Sigmoid colon (tissue), 7 donors: Measurements from ENCODE around the gene ZNF142. TPM values are rescaled to one million over a fixed set of nuclear protein-coding genes. Genes with fewer than 3 reads are reported as not detected.
A peak's percentile ranks its signal among the peaks of the same experiment; 100 is the strongest.

ENCODE experiments used
- DNase-seq: peaks from one replicate; pipeline ENCODE4 v3.0.0-alpha.2; 2019
- H3K27ac ChIP-seq, 4 donors: fragments of 200-600 bp; sonication (generic); one replicate each; pipeline ENCODE4 v1.5.1; 2016 to 2019; ENCODE audit warnings: mild to moderate bottlenecking in 1 of 4
- H3K27me3 ChIP-seq, 3 donors: fragments of 200-600 bp; sonication (generic); one replicate each; pipeline ENCODE4 v1.5.1; 2019; ENCODE audit warnings: mild to moderate bottlenecking in 1 of 3
- H3K36me3 ChIP-seq, 4 donors: fragments of 200-600 bp; sonication (generic); one replicate each; pipeline ENCODE4 v1.5.1; 2016 to 2019
- H3K4me1 ChIP-seq, 4 donors: fragments of 200-600 bp; sonication (generic); one replicate each; pipeline ENCODE4 v1.5.1; 2017 to 2019
- H3K4me3 ChIP-seq, 4 donors: fragments of 200-600 bp; sonication (generic); one replicate each; pipeline ENCODE4 v1.5.1; 2017 to 2019; ENCODE audit warnings: mild to moderate bottlenecking in 2 of 4, moderate library complexity in 1 of 4
- H3K9me3 ChIP-seq, 4 donors: fragments of 200-600 bp in 3 of 4; sonication (generic) in 3 of 4; one replicate each; pipeline versions ENCODE4 v1.5.1 to v1.6.1; 2013 to 2019
- CTCF ChIP-seq, 4 experiments: fragments of 450-650 bp in 3 of 4; fragments of 200-600 bp in 1 of 4; IDR thresholded peaks; one replicate each; pipeline ENCODE4 v1.5.1; 2016 to 2019; ENCODE audit warnings: antibody characterized with exemption in 4 of 4, mild to moderate bottlenecking in 3 of 4, moderate library complexity in 2 of 4
- EP300 ChIP-seq, 4 donors: sonication (generic); formaldehyde crosslinking; IDR thresholded peaks; one replicate each; pipeline ENCODE4 v1.6.1; 2017; ENCODE audit warnings: antibody characterized with exemption in 4 of 4
- POLR2A ChIP-seq, 2 donors: fragments of 450-650 bp; IDR thresholded peaks; one replicate each; pipeline ENCODE4 v1.6.1; 2016; ENCODE audit warnings: antibody characterized with exemption in 2 of 2, mild to moderate bottlenecking in 2 of 2, moderate library complexity in 2 of 2
- POLR2AphosphoS5 ChIP-seq, 4 donors: sonication (generic); formaldehyde crosslinking; IDR thresholded peaks; one replicate each; pipeline ENCODE4 v1.6.1; 2017; ENCODE audit warnings: antibody characterized with exemption in 4 of 4
- WGBS, 2 donors: extraction: QIAGEN DNeasy Blood & Tissue Kit; methylation state at CpG; one replicate each; pipeline ENCODE4 v1.1.7; 2013; 5-methylcytosine and 5-hydroxymethylcytosine counted together
- intact Hi-C: fragments of 100-400 bp; cut with DNase I; formaldehyde crosslinking; loops from one replicate; pipeline ENCODE4 v1.15.1; 2023
- polyA plus RNA-seq, 3 donors: library from polyadenylated mRNA; stranded (reverse); fragments of 200-250 nt; gene quantifications; one replicate each; pipeline ENCODE4 v1.2.3, GENCODE V29; 2013
- total RNA-seq, 4 donors: library from RNA; depleted of rRNA; stranded (reverse); fragments of >200 nt; gene quantifications; one replicate each; pipeline ENCODE4 v1.1.0, GENCODE V29; 2016
- donor health status: healthy with polysubstance abuse.
- donor health status: Bipolar disorder and iron deficiency.
- donor health status: healthy.

Gene ZNF142
- total and polyA plus RNA-seq, 7 donors = 1.6 to 24.4 (median 14.6) TPM

DNA sequence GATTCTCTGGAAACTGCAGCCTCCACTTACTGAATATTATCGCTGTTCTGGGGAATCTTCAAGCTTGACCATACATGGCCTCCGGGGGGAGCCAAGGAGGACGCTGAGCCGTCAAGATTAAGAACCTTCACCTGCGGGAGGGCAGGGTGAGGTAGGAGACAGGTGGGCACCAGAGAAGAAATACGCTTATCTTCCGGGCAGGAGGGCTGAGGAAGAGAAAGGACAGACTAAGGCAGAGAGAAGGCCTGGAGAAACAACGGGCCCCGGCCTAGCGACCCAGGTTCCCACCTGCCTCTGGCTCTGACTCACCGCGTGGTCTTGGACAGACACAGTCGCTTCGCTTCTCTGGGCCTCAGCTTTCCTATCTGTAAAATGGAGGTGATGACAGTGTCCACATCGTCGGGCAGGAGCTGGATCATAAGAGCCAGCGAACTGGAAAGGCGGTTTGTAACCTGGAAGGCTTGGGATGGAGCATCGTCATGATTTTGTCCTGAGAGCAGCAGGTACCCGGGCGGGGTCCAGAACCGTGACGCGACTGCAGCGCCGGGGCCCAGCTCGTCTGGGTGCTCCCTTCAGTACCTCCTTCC is 659 bp downstream of the ZNF142 start:
- no peak for DNase-seq
- H3K36me3 ChIP-seq = peaks cover 14 to 54% (median 34%) of the 10 kb centered on the region in 4 donors
- H3K27ac ChIP-seq = peak overlapping the region; percentile 79 to 81 (median 80)
- TF ChIP-seq POLR2A (IDR thresholded peaks at IDR 0.05) (no peak), CTCF (IDR thresholded peaks at IDR 0.05) (peak in 1 of 4 experiments; percentile 12)
- no peaks in the 10 kb centered on the region for H3K9me3 ChIP-seq
- 1 to 2% methylated on average over 27 of the region's 27 CpGs for WGBS, 2 donors
- intact Hi-C loops = loop anchor here (10.0 kb wide), 1 partner anchor 254 kb away; no protein-coding TSS in a partner anchor
- no peaks in the 10 kb centered on the region for H3K27me3 ChIP-seq
- H3K4me3 ChIP-seq = peak overlapping the region; percentile 78 to 92 (median 84)
- H3K4me1 ChIP-seq = peaks cover 0 to 22% (median 20%) of the 10 kb centered on the region in 4 donors

DNA sequence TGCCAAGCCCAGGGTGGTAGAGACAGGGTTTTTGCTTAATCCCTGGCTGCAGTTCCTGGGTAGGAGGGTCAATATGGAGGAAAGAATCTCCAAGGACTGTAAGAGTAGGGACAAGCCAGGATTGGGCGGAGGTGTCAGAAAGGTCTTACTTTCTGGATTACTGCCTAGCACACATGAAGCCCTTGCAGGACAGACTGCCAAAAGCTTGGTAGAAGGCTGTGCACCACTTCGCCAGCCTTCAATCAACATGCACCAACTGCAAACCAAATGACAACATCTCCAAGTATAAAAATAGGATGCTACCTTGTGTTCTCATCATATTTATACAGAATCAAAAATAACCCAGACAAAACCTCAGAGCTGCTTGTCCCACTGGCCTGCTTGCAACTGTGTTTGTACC is 3.7 kb downstream of the ZNF142 start:
- TF ChIP-seq EP300 (IDR thresholded peaks at IDR 0.05) (no peak), CTCF (IDR thresholded peaks at IDR 0.05) (no peak), POLR2AphosphoS5 (IDR thresholded peaks at IDR 0.05) (no peak), POLR2A (IDR thresholded peaks at IDR 0.05) (no peak)
- Histone ChIP-seq H3K27ac (no peak overlapping the region), H3K4me3 (no peak overlapping the region), H3K4me1 (peaks cover 0 to 22% (median 20%) of the 10 kb centered on the region in 4 donors), H3K27me3 (no peaks in the 10 kb centered on the region), H3K9me3 (no peaks in the 10 kb centered on the region), H3K36me3 (peaks cover 0 to 58% (median 32%) of the 10 kb centered on the region in 4 donors)
- 97 to 98% methylated on average over 2 of the region's 2 CpGs for WGBS, 2 donors
- no peak for DNase-seq
- intact Hi-C loops = loop anchor here (10.0 kb wide), 1 partner anchor 251 kb away; no protein-coding TSS in a partner anchor

- no peak for TF ChIP-seq POLR2AphosphoS5 (IDR thresholded peaks at IDR 0.05)
- TF ChIP-seq POLR2A (IDR thresholded peaks at IDR 0.05) = no peak
- no peak for TF ChIP-seq EP300 (IDR thresholded peaks at IDR 0.05)
- no peak for TF ChIP-seq CTCF (IDR thresholded peaks at IDR 0.05)
- Histone ChIP-seq H3K4me1 (no peaks in the 10 kb centered on the region), H3K36me3 (peaks cover 53 to 97% (median 63%) of the 10 kb centered on the region in 4 donors), H3K4me3 (no peak overlapping the region), H3K9me3 (no peaks in the 10 kb centered on the region), H3K27ac (no peak overlapping the region), H3K27me3 (no peaks in the 10 kb centered on the region)
- intact Hi-C loops = loop anchor here (5.0 to 10.0 kb wide), 2 partner anchors 81 to 354 kb away; partner anchors contain the start of genes CNOT9, TMBIM1 and USP37
- WGBS, 2 donors = 91 to 93% methylated on average over 11 of the region's 11 CpGs
- DNase-seq = no peak
Observed at GRCh38 chr2:218648787-218649100, 10.7 kb downstream of the ZNF142 start.

DNA sequence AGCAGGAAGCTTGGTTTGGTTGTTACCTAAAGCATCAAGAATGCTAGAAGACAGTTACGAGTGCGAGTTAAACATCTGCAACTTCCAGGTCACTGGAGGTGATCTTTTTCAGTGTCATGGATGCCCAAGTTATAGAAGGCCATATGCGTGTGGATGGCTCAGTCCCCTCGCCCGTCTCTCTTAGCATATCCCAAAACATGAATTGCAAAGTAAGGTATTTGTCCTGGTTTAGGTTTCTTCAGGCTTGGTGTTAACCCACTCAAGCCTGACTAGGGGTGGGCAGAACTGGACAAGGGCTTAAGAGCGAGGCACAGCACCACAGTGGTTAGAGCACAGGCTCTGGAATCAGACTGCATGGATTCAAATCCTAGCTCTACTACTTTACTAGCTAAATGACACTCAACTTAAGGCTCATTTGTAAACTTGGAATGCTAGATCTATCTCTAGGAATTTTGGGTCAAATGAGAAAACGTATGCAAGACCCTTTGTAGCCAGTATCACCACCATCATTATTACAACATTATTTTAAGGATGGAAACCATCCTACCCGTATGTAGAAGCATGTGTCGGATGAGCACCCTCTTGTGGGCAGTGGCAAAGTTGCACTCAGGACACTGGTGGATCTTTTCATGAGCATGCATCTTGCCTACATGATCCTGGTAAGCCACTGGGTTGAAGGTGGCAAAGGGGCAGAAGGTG is 11.2 kb downstream of the ZNF142 start:
- intact Hi-C loops = loop anchor here (5.0 to 10.0 kb wide), 2 partner anchors 81 to 353 kb away; partner anchors contain the start of genes CNOT9, TMBIM1 and USP37
- Histone ChIP-seq H3K4me3 (no peak overlapping the region), H3K4me1 (no peaks in the 10 kb centered on the region), H3K27ac (no peak overlapping the region), H3K9me3 (no peaks in the 10 kb centered on the region), H3K27me3 (no peaks in the 10 kb centered on the region), H3K36me3 (peaks cover 58 to 97% (median 66%) of the 10 kb centered on the region in 4 donors)
- DNase-seq = peak; percentile 17
- 69 to 72% methylated on average over 9 of the region's 9 CpGs for WGBS, 2 donors
- TF ChIP-seq POLR2A (IDR thresholded peaks at IDR 0.05) (no peak), CTCF (IDR thresholded peaks at IDR 0.05) (peak; percentile 48 to 83 (median 76)), EP300 (IDR thresholded peaks at IDR 0.05) (no peak)
